Esophagus squamous epithelium (tissue), 5 donors: Measurements from ENCODE around the gene ANKHD1. TPM values are rescaled to one million over a fixed set of nuclear protein-coding genes. Genes with fewer than 3 reads are reported as not detected.

Experiments used
- DNase-seq: peaks from one replicate; lab custom pipeline; 2025; lab: John Stamatoyannopoulos, UW
- H3K27ac ChIP-seq, 4 donors: fragments of 200-600 bp; sonication (generic); one replicate each; pipeline ENCODE4 v1.5.1; 2016 to 2019; ENCODE audit warnings: mild to moderate bottlenecking in 1 of 4
- H3K27me3 ChIP-seq, 4 donors: fragments of 200-600 bp; sonication (generic); 1 replicate in 3 of 4; 2 replicates in 1 of 4; pipeline versions ENCODE4 v1.5.1 to v1.6.0; 2017 to 2021; ENCODE audit warnings: antibody characterized with exemption in 1 of 4
- H3K36me3 ChIP-seq, 3 donors: fragments of 200-600 bp; sonication (generic); one replicate each; pipeline ENCODE4 v1.5.1; 2016 to 2019
- H3K4me1 ChIP-seq, 3 donors: fragments of 200-600 bp; sonication (generic); one replicate each; pipeline ENCODE4 v1.5.1; 2017 to 2019
- H3K4me3 ChIP-seq, 4 donors: fragments of 200-600 bp; sonication (generic); 1 replicate in 3 of 4; 2 replicates in 1 of 4; pipeline ENCODE4 v1.5.1; 2016 to 2019; ENCODE audit warnings: mild to moderate bottlenecking in 2 of 4, moderate library complexity in 1 of 4
- H3K9me3 ChIP-seq, 3 donors: fragments of 200-600 bp; sonication (generic); one replicate each; pipeline ENCODE4 v1.5.1; 2016 to 2019
- CTCF ChIP-seq, 6 experiments: fragments of 450-650 bp in 4 of 6; fragments of 200-600 bp in 2 of 6; sonication (generic) in 2 of 6; IDR thresholded peaks; one replicate each; pipeline ENCODE4 v1.5.1; 2016 to 2019; ENCODE audit warnings: antibody characterized with exemption in 6 of 6, mild to moderate bottlenecking in 4 of 6, moderate library complexity in 4 of 6
- POLR2A ChIP-seq, 4 donors: fragments of 450-650 bp; IDR thresholded peaks; one replicate each; pipeline ENCODE4 v1.6.1; 2017; ENCODE audit warnings: antibody characterized with exemption in 4 of 4, mild to moderate bottlenecking in 4 of 4, moderate library complexity in 3 of 4
- WGBS, 2 donors: methylation state at CpG; one replicate each; pipeline ENCODE4 v1.1.5; 2018; 5-methylcytosine and 5-hydroxymethylcytosine counted together
- intact Hi-C: fragments of 100-400 bp; cut with DNase I; formaldehyde crosslinking; loops from one replicate; pipeline ENCODE4 v1.15.0; 2022
- total RNA-seq, 4 donors: library from RNA; depleted of rRNA; stranded (reverse); fragments of >200 nt; gene quantifications; one replicate each; pipeline ENCODE4 v1.1.0, GENCODE V29; 2016
- donor health status: DM: yes; HTN: yes; CAD: no.

ANKHD1 gene
- total RNA-seq, 4 donors from 2014 or later, result 55.7 to 130 (median 87.2) TPM

GRCh38 chr5:140400730-140401361 is 787 bp upstream of the ANKHD1 start:
- intact Hi-C loops, result loop anchor here (10.0 kb wide), 1 partner anchor 244 kb away; the partner anchor contains the start of genes IK and NDUFA2
- Histone ChIP-seq H3K4me1 (peaks cover 16 to 66% (median 40%) of the 10 kb centered on the region in 3 donors), H3K36me3 (peaks cover 0 to 5% (median 0%) of the 10 kb centered on the region in 3 donors), H3K4me3 (peak overlapping the region; percentile 63 to 91 (median 88)), H3K27me3 (no peaks in the 10 kb centered on the region), H3K27ac (peak overlapping the region; percentile 88 to 98 (median 94)), H3K9me3 (no peaks in the 10 kb centered on the region)
- TF ChIP-seq CTCF (IDR thresholded peaks at IDR 0.05) (no peak), POLR2A (IDR thresholded peaks at IDR 0.05) (peak in 3 of 4 donors; percentile 35 to 77 (median 72))
- DNase-seq, result peak; percentile 70
- 0 to 1% methylated on average over 31 to 40 of the region's 54 CpGs for WGBS, 2 donors

GRCh38 chr5:140402258-140403074 is 833 bp downstream of the ANKHD1 start:
- H3K36me3 ChIP-seq, result peaks cover 0 to 17% (median 0%) of the 10 kb centered on the region in 3 donors
- no peaks in the 10 kb centered on the region for H3K27me3 ChIP-seq
- intact Hi-C loops, result loop anchor here (10.0 kb wide), 1 partner anchor 242 kb away; the partner anchor contains the start of genes IK and NDUFA2
- TF ChIP-seq POLR2A (IDR thresholded peaks at IDR 0.05) (peak in 1 of 4 donors; percentile 10), CTCF (IDR thresholded peaks at IDR 0.05) (no peak)
- DNase-seq, result peak; percentile 23
- 8 to 10% methylated on average over 13 of the region's 36 CpGs for WGBS, 2 donors
- H3K27ac ChIP-seq, result peak overlapping the region; percentile 92 to 98 (median 96)
- no peaks in the 10 kb centered on the region for H3K9me3 ChIP-seq
- peaks cover 16 to 80% (median 40%) of the 10 kb centered on the region in 3 donors for H3K4me1 ChIP-seq
- H3K4me3 ChIP-seq, result peak overlapping the region; percentile 74 to 91 (median 88)

- peaks cover 16 to 80% (median 41%) of the 10 kb centered on the region in 3 donors for H3K4me1 ChIP-seq
- H3K27ac ChIP-seq, result peak overlapping the region in 1 of 4 donors; percentile 13
- 63% methylated on average over 5 of the region's 5 CpGs for WGBS, 2 donors
- intact Hi-C loops, result loop anchor here (10.0 kb wide), 1 partner anchor 241 kb away; the partner anchor contains the start of genes IK and NDUFA2
- H3K27me3 ChIP-seq, result no peaks in the 10 kb centered on the region
- H3K36me3 ChIP-seq, result peaks cover 0 to 17% (median 0%) of the 10 kb centered on the region in 3 donors
- no peak for TF ChIP-seq CTCF (IDR thresholded peaks at IDR 0.05)
- no peak for TF ChIP-seq POLR2A (IDR thresholded peaks at IDR 0.05)
- no peak for DNase-seq
- H3K4me3 ChIP-seq, result peak overlapping the region; percentile 74 to 91 (median 88)
- no peaks in the 10 kb centered on the region for H3K9me3 ChIP-seq
Measured at GRCh38 chr5:140403613-140404012, 2.0 kb downstream of the ANKHD1 start.

GRCh38 chr5:140408750-140409241 is 7.2 kb downstream of the ANKHD1 start:
- no peaks in the 10 kb centered on the region for H3K9me3 ChIP-seq
- 41 to 42% methylated on average over 3 to 4 of the region's 4 CpGs for WGBS, 2 donors
- H3K27ac ChIP-seq, result peak overlapping the region in 2 of 4 donors; percentile 28 to 39
- TF ChIP-seq POLR2A (IDR thresholded peaks at IDR 0.05), result no peak
- TF ChIP-seq CTCF (IDR thresholded peaks at IDR 0.05), result no peak
- peaks cover 0 to 26% (median 0%) of the 10 kb centered on the region in 3 donors for H3K36me3 ChIP-seq
- DNase-seq, result no peak
- peaks cover 8 to 71% (median 29%) of the 10 kb centered on the region in 3 donors for H3K4me1 ChIP-seq
- no peak overlapping the region for H3K4me3 ChIP-seq
- H3K27me3 ChIP-seq, result no peaks in the 10 kb centered on the region
- intact Hi-C loops, result loop anchor here (10.0 kb wide), 1 partner anchor 236 kb away; the partner anchor contains the start of genes IK and NDUFA2
